EL (cell line): ENCODE data around the gene KIF18A.
A peak's percentile ranks its signal among the peaks of the same experiment; 100 is the strongest.
"Not testable (repeated sequence)": the region's sequence is repeated elsewhere in the genome, so short reads cannot be mapped to it uniquely, and the experiment has no call there.

Experiments used
- DNase-seq: peaks from one replicate; pipeline ENCODE4 v3.0.0-alpha.2; 2016

The KIF18A gene

DNA sequence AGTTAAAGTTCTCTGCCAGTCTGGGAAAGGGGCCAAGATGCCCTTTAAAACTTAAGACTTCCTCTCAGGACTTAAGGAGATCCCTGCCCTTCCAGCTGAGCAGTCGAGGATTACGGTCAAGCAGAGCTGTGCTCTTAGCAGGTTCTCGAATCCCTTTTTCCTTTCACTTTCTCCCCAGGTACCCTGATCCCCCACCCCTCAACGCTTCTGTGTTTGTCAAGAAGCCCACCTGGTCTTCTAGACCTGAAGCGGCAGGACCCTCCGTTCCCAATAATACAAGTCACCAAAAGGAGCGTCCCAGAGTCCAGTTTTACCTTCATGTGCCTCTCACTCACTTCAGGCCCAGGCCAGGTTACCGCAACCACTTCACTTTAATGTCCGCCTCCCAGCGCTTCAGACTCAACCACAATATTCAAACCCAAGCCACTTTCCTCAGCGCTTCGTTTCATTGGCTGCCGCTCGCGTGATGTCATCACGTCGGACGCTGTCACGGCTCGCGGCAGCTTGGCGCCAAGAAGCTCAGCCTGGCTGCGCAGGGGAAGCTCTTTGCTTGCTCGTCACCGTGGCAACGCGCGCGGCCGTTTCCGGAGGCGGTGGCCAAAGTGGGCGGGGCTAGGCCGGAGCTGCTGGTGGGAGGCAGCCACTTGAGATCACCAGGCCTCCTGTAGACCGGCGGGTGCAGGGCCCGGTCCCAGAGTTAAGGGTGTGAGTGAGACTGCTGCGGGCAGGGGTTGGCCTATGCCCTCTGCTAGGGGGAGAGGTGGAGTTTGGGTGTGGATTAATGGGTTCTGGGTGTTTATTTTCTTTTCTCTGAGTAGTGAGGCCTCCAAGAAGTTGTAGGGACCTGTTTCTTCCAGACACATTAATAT, at the start of gene KIF18A, which contains the start of gene METTL15:
Gene KIF18A (minus strand): TSS at position 407 of the 869 bp plus-strand sequence. CDS start 10,209 bp downstream, outside the sequence.
Gene METTL15 (plus strand): TSS at position 639 of the 869 bp plus-strand sequence. CDS start 4,947 bp downstream, outside the sequence.
- peak; percentile 99 for DNase-seq

DNA sequence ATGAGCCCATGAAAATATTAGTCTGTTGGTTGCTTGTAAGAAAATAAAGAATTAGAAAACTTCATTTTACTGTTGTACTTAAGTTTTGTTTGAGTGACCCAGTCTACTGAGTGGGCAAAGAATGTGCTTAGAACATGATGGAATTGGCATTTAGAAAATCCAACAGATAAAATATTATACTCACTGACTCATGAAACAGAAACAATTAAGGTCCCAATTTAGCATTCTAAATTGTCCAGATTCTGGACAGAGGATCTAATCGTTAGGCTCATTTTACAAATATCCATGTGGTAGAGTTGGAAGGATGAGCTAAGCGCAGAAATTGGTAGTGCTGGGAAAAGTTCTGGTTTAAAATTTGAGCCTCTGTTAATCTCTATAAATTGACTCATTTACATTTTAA, 45.6 kb upstream of the KIF18A start:
- peak; percentile 57 for DNase-seq

DNA sequence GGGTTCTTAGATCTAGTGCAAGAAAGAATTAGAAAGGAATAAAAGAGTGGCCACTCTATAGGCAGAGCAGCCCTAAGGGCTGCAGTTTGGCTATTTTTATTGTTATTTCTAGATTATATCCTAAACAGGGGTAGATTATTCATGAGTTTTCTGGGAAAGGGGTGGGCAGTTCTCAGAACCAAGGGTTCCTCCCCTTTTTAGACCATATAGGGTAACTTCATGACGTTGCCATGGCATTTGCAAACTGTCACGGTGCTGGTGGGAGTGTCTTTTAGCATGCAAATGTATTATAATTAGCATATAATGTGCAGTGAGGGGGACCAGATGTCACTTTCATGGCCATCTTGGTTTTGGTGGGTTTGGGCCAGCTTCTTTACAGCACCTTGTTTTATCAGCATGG, 44.8 kb upstream of the KIF18A start:
- DNase-seq: no peak

DNA sequence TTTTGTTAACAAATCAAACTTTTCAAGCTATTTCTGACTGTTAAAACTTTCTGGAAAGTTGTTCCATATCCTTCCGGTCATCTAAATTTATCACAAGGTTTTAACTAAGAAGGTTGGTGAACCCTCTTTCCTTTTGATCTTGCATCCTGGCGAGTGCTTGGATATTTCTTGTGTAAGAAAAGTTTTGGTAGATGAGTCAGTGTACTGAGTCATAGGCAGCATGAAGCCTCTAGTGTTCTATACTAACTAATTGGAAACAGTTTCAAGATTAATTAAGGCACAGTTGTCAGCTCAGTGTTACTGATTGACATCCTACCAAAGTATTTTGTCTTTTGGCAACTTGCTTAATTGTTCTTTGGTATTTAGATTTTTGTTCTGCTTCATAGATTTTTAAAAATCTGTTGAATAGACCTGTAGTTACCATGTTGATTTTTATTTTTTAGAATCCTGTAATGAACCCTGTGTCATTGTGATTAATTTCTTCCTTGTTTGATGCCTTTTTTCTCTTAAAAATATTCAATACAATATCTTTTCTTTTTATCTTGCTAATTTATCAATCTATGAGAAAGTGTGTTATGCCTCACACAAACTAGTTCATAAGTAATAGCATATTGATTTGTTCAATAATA, 38.3 kb upstream of the KIF18A start:
- peak; percentile 92 for DNase-seq

DNA sequence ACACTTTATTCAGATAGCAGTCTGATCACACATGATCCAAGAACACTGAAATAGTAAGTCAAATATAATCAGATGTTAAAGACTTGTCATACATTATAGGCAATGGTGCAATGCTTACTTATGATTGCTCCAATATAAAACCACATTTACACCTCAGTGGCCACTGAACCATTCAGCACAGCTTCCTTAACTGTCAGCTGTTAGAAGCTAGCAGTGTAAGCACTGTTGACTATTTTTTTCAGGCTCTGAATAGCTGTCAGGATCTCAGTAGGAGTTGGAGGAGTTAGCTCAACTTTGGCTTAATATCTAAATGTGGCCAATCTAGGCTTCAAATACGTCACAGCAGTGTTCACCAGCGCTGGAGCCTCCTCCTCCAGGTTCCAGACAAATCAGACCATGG, 36.9 kb upstream of the KIF18A start:
- no peak for DNase-seq

DNA sequence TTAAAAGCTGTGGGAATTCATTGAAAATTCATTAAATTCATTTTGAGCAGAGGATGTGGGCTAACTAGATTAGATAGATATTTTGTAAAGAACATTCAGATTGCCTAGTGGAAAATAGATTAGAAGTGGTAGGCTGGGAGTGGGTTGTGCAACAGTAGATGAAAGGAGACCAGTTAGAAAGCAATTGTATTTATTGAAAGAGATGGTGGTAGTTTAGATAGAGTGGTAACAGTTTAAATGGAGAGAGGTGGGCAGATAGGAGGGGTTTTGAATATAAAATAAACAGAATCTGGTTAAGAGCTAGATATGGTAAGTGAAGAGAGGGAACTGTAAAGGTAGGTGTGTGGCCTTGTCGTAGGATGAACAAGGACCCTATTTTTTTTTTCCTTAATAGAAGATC, 34.8 kb upstream of the KIF18A start:
- no peak for DNase-seq

DNA sequence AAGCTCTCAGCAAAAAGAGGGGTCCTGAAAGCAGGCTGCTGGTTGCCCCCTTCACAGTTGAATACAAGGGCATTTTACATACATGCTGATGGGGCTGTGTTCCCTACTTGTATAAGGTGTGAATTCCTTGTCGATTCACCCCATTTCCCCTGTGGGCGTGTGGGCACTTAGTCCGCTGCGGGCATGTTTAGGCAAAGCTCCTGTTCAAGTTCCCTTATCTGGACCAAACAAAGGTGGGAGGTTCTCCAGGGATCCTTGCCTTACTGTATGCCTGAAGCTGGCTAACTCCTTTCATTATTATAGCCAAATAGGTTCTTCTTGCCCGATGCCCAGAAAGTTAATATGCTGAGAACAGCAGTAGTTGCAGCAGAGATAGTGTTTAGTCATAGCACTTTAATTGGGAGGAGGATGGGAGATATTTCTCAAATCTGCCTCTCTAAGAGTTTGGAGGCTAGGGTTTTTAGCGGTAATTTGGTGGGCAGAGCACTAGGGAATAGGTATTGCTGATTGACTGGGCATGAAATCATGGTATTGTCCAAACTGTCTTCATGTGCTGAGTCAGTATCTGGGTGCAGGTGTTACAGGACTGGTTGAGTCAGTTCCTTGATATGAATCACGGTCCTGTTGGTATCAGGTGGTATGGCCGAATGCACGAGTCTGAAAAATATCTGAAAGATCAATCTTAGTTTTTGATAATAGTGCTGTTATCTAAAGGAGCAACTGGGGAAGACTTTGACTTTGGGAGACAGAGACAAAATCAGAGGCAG, 32.9 kb upstream of the KIF18A start:
- no peak for DNase-seq

DNA sequence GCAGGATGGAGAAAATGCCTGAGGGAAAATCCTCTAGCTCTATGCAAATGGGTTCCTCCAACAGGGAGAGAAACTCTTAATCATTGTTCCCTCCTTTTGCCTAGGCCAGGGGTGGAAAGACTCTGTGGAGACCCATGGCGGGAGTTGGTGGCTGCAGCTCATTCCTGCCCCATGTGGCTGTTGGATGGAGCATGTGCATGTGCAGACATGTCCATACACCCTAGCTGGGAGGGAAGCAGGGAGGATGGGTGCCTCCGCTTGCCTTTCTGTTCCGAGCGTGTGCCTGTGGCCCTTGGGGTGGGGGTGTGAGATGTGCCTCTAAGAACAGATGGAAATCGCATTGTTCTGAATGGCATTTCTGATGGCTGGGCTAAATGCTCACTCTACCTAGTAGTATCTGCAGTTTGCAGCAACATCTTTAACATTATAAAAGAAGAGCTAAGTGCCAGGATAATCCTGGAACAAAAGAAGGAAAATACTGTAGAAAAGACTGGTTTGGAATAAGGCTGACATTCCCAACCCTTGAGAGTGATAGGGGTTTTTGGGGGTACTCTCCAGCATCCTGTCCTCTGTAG, 32.0 kb upstream of the KIF18A start:
- DNase-seq: no peak

DNA sequence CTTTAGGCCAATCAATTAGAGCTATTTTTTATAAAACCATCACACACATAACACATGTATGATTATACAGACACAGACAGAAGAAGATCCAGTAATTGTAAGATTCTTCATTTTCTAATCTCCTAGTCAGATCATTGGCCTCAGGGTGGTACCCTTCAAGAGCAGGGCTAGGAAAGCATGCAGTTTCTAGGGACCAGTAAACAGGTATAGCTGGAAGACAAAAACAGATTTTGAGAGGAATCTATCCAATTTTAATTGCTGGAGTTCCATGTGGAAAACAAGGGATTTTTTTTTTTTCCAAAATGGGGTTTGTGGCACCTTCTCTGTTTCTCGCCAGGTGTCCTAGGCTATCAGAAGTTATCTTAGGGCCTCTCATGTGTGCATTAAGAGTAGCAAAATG, 29.9 kb upstream of the KIF18A start:
- no peak for DNase-seq

DNA sequence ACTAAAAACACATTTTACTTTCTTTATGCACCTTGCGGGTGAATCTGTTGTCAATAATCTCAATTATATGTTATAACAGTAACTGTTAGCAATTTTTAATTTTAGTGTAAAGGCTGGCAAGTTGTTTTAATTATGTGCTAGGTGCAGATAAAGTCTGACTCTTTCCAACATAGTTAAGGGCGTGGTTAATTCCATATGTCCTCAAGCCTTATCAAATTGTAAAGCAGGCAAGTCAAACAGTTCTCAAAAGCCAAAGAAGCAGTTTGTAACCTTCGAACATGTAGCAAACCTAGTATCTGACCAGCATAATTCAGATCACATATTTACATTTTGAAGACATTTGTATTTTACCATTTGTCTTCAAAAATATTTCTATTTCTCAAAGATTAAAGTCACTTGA, 29.4 kb upstream of the KIF18A start:
- no peak for DNase-seq

DNA sequence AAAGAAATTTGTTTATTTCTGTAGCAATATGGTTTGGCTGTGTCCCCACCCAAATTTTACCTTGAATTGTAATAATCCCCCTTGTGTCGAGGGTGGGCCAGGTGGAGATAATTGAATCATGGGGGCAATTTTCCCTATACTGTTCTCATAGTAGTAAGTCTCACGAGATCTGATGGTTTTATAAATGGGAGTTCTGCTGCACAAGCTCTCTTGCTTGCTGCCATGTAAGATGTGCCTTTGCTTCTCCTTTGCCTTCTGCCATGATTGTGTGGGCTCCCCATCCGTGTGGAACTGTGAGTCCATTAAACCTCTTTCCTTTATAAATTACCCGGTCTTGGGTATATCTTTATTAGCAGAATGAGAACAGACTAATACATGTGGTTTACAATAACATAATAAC, 28.2 kb upstream of the KIF18A start:
- DNase-seq: not testable (repeated sequence)

DNA sequence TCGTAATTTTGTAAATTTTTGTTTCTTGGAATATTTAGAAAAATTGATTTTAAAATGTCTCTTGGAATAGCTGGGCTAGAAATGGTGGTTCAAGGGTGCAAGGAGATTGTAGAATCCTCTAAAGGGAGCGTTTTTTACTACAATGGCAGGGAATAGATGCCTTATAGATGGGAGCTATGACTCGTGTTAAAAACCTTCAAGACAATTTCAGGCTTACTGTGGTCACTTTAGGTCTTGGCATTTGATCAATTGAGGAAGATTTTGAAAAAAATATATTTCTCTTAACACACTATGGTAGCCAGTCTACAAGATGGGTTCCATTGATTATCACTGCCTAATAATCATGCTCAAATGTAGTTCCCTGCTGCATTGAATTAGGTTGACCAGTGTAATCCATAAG, 25.2 kb upstream of the KIF18A start:
- DNase-seq: peak; percentile 68

DNA sequence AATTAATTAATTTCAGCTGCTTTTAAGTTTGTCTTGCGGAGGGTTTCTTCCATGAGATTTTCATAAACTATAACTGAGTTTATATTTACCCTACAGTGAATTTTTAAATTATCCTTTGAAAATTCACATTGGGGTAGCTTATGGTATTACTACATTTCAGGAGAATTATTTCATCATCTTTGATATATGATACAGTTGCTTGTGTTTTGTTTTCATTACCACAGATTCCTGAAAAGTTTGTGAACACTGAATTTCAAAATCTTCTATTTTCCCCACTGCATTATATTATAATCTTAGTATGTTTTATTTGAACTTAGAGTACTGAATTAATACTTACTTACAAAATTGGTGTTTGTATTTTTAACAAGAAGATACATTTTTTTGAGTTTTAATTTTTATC, 24.6 kb upstream of the KIF18A start:
- no peak for DNase-seq

DNA sequence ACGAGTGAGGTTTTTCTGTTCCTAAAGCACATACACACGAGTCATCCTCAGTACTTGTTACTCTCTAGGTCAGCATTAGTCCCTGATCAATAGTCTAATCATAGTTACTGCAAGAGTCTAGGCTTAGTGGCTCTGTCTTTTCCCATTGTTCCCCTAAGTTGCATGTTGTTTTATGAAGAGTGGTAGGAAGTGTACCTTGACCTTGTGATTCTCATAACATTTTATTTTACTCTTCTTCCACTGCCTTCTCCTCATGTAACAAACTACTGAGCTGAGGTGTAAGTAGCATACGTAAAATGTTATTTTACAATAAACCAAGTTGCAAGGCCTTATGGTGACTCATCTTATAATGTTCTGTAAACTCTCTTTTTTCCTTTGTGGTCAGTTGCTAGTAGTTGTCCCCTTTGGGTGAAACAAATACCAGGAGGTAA, 15.2 kb upstream of the KIF18A start:
- DNase-seq: peak; percentile 65

DNA sequence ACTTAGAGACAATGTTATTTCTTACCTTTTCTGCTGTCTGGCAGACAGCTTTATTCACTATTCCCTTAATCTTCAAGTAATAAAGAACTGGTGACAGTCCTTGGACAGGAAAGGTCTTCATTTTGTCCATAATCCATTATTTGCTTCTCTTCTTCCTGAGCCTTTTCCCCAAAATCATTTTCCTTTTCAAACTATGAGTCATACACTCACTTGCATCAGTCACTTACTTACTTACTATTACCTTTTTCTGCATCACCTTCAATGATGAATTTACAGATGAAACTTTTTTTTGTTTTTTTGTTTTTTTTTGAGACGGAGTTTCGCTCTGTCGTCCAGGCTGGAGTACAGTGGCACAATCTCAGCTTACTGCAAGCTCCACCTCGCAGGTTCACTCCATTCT, 9.8 kb upstream of the KIF18A start:
- no peak for DNase-seq

DNA sequence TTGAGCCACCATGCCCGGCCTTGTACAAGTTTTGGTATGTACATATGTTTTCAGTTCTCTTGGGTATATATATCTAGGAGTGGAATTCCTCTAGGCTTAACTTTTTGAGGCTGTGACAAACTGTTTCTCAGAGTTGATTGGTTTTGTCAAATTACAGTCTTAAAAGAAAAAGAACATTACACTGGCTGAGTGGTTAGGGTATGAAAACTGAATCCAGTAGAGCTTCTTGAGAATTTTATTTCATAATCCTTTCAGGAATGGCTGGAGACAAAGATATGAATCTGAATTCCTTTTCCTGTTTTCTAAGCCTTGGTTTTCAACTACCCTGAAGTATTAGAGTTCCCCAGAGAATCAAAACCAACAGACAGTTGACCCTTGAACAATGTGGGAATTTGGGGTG, 6.8 kb upstream of the KIF18A start:
- no peak for DNase-seq

DNA sequence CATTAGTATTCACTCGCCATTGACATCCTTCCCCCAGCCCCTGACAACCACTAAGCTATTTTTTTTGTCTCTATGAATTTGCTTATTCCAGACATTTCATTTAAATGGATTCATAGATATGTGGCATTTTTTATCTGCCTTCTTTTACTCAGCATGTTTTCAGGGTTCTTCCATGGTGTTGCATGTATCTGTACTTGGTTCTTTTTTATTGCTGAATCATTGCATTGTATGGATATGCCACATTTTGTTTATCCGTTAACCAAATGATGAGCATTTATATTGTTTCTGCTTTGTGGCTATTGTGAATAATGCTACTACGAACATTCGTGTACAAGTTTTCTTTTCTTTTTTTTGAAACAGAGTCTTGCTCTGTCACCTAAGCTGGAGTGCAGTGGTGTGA, 6.2 kb upstream of the KIF18A start:
- no peak for DNase-seq

DNA sequence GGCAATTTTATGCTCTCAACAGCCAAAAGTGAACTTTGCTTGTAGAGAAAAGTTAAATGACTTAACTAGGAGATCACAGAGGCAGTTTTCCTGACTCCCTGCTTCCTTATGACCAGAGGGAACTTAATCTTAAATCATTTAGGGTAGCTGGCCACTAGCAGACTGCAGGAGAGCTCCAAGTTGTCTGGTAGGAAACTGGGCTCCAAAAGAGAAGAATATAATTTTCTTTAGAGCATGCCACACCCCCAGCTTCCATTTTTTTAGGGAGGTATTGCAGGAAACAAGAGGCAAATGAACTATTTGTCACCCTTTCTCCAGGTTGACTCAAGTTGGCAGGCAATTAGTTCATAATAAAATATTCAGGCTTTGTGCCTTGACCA, 2.9 kb upstream of the KIF18A start:
- DNase-seq: no peak

DNA sequence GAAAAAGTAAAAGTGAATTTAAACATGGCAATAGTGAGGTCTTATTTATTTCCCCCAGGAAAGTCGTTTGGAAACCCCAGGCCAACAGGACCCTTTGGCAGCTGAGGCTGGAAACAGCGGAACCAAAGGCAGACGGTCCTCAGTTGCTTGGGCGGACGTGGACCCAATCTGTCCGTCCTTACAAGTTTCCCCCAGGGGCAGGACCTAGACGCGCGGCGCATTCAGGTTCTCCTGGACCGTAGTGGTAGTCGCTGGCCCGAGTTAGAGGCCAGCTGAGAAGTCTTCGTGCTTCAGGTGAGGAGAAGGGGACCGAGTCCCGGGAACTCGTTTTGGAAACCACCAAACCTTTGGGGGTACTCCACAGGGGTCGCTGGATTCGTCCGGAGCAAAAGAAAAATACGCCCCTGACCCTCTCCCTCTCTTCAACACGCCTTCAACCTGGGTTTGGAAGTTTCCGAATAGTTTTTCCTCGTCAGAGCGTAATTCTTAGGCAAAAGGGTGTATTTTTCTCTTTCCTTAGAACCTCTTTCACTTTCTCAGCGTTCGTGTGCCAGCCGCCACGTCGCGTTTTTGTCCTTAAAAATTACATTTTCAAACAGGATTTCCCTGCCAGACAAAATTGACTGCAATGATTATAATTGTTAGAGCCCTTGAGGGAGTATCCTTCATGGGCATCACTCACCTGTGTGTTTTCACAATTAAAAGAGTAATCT, 2.3 kb upstream of the KIF18A start:
- DNase-seq: peak; percentile 83

DNA sequence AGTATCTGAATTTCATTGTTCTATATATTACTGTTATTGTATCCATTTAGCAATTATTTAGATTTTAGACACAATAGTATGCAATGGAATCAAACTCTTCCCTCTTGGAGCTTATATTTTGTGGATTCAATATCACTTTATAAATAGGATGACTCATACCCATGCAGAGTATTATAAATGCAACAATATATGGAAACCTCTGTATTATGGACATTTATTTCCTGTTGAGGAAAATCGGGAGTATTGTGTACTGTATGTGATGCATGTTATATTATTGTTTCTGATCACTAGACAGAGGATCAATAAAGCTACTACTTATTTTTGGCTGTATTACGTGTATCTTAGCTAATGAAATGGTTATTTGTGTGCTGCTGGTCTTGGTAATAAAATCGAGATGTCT, 1.0 kb upstream of the KIF18A start:
- no peak for DNase-seq

DNA sequence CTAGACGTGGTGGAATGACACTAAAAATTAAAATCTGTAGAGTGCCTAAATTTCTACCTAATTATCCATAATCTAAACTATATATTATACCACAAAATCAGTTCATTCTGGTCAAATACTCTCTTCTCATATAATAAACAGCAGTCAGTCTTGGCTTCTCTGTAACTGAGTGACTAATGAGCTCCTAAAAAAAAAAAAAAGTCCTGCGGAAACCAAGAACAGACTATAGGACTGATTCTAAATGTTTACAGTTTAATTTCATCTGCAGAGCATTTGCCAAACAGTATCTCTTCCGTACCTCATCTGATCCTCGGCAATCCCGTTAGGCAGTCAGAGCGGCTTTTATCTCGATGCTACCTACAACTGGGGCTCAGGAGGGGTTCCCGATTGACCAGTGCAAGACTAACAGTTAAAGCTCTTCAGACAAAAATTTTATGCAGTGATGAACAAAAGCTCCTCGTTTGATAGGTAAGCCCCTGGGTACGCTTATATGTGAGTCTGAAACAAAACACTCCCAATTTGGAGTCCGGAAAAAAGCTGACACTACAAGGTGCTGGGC, 686 bp downstream of the KIF18A start:
- DNase-seq: no peak

DNA sequence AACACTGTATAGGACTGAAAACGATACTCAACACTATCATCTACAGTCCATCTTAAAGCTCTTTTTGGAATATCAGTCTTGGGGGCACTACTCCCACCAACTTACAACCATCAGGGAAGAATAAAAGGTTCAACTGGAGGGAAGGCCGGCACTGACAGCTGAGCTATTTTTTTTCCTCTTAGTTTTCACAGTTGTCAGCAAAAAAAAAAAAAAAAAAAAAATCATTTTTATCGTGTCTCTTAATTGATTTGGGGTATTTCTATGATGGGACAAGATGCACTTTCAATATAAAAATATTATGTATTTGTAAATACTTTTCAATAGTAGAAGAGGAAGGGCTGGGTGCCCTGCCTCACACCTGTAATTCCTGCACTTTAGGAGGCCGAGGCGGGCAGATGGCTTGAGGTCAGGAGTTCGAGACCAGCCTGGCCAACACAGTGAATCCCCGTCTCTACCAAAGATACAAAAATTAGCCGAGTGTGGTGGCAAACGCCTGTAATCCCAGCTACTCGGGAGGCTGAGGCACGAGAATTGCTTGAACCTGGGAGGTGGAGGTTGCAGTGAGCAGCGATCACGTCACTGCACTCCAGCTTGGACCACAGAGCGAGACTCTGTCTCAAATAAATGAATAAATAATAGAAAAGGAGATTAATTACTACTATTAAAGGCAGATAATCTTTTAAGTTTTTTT, 1.5 kb downstream of the KIF18A start:
- DNase-seq: no peak
